ENCODE data around the gene TTF2.

Gene TTF2

GRCh38 chr1:117045644-117046043 is 14.5 kb upstream of the TTF2 start:
- no peak for DNase-seq (ENCODE audit: low spot score)

DNA sequence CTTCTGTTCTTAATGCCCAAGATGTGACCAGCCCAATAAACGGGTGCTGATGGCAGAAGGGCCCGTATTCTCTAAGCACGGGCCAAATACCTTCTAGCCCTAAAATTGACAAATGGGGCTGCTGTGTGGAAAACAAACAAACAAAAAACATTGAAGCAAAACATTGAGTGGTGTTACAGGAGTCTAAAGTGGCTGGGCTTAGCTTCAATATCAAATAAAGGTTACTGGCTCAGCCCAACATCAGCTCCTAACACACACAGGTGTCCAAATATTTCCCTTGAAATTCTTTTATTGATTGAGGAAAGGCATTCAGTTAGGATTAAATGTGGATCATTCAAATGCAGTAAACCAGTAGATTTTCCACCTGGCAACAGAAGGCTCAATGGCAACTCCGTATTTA is 13.3 kb upstream of the TTF2 start:
- DNase-seq (ENCODE audit: low spot score) = no peak

- DNase-seq (ENCODE audit: low spot score) = no peak
Measured at GRCh38 chr1:117047271-117047670, 12.9 kb upstream of the TTF2 start.

- no peak for DNase-seq (ENCODE audit: low spot score)
Measured at GRCh38 chr1:117049857-117050256, 10.3 kb upstream of the TTF2 start.

DNA sequence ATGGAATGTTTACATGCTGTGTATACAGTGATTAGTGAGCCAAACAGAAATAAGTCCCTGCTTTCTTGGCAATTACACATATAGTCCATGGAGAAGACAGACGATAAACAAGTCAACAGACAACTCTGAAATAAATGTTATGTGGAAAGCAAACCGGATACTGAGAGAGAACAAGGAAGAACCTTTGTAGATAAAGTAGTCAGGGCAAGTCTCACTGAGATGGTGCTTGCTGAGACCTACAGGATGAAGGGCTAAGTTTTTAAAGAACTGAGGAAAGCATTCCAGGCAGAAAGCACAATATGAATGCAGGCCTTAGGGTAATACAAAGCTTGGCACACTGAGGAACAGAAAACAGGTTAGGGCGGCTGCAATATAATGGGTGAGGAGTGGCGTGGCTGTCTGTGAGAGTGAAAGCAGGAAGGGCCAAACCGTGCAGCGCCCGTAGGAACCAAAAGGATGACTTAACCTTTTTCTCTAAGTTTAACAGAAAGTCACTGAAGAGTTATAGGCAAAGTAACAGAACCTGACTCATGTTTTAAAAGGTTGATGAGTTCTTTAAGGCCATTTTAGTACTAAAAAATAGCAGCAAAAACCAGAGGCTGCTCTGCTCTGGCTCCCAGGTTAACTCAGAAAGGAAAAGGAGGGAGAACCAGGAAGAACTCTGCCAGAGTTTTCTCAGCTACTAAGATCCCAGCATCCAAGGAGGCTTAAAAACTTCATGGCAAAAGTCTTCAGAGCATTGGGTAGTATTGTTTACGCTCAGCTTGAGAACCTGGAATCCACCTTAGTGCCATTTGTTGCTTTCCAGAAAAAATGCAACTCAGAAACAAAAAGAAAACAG is 8.7 kb upstream of the TTF2 start:
- no peak for DNase-seq (ENCODE audit: low spot score)

GRCh38 chr1:117054068-117054467 is 6.1 kb upstream of the TTF2 start:
- no peak for DNase-seq (ENCODE audit: low spot score)

DNA sequence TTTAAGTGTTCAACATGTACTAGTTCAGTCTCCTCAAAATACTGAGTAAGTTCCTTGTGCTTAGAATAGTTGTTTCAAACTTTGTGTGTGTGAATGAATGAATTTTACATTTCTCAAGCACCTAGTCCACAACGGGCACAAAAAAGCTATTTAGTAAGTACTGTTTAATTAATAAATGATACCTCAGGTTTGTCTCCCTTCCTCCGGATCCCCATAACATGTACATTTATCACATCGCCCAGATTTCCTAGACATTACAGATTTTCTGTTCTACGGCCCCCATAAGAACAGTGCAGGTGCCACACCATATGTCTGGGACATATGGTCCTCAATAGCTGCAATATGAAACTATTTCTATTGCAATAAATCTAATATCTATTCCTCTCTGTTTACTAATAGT is 1.3 kb upstream of the TTF2 start:
- DNase-seq (ENCODE audit: low spot score) = no peak

DNA sequence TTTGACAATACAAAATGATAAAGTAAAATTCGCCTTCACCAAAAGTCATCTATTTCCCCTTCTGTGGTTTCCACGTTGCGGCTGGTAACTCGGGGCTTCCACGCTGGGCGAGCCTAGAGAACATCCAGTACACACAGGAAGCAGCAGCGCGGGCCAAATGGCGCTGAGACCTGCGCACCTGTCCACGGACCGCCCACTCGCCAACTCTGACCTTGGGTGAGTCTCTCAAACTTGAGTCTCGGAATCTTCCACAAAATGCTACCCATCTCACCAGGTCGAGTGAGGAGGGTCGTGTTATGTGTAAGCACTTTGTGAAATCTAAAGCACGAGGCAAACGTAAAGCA is 820 bp upstream of the TTF2 start:
- DNase-seq (ENCODE audit: low spot score) = no peak

GRCh38 chr1:117060441-117061317 is 553 bp downstream of the TTF2 start:
- DNase-seq (ENCODE audit: low spot score) = peak; percentile 30

DNA sequence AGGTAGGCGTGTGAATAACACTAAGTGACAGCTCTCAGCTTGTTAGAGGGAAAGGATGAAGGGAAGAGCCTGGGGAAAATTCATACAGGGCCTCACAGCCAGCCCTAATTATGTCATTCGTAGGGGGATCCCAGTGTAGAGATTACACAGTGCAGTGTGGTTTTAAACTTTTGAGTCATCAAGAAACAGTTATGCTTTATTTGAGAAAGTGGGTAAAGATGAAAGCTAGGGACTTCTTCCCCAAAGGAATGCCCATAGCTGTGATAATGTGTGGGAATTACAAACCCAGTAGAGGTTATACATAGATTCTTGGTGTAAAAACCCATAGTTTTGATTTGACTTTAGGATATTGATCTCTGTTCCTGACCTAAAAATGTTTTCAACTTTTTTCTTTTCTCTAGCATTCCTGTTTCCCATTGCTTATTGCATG is 1.9 kb downstream of the TTF2 start:
- DNase-seq (ENCODE audit: low spot score) = no peak

GRCh38 chr1:117066367-117066766 is 6.2 kb downstream of the TTF2 start:
- DNase-seq (ENCODE audit: low spot score) = no peak

DNA sequence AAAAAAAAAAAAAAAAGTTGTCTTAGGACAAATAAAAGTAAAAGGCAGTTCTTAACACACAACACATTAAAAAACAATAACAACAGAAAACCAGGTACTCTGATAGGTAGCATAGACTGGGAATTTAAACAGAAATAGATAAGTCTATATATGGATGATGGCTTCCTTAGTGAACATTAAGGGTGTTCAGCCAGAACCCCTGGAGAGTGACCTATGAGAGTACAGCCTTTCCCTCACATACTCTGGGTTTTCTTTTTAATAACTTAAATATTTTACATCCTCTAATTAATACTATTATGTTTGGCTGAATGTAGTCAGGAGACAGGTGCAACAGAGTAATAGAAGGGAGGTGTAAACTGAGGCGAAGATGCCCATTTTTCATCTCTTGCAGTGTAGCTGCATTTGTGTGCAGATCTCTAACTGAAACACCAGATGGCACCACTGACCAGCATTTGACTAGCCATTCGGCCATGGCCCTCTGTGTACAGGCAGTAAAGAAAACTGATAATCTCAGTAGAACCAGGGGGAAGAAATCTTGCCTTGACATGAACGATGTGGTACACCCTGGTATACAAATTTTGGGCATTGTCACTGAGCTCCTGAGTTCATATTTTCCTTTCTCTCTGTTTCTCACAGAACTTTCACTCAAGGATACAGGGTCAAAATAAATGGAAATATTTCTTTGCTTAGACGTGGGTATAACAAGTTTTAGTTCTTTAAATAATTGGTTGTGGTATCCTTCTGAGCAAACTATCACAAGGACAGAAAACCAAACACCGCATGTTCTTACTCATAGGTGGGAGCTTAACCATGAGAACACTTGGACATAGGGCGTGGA is 7.6 kb downstream of the TTF2 start:
- DNase-seq (ENCODE audit: low spot score) = peak; percentile 50

GRCh38 chr1:117068580-117068979 is 8.5 kb downstream of the TTF2 start:
- no peak for DNase-seq (ENCODE audit: low spot score)

- DNase-seq (ENCODE audit: low spot score) = no peak
Measured at GRCh38 chr1:117069220-117069844, 9.2 kb downstream of the TTF2 start.

GRCh38 chr1:117070124-117070523 is 10.0 kb downstream of the TTF2 start:
- DNase-seq (ENCODE audit: low spot score) = no peak

GRCh38 chr1:117076648-117077047 is 16.5 kb downstream of the TTF2 start:
- no peak for DNase-seq (ENCODE audit: low spot score)

GRCh38 chr1:117077267-117077666 is 17.1 kb downstream of the TTF2 start:
- no peak for DNase-seq (ENCODE audit: low spot score)

GRCh38 chr1:117079737-117080136 is 19.6 kb downstream of the TTF2 start:
- DNase-seq (ENCODE audit: low spot score) = no peak

GRCh38 chr1:117084231-117084630 is 24.1 kb downstream of the TTF2 start:
- DNase-seq (ENCODE audit: low spot score) = no peak

GRCh38 chr1:117087686-117088085 is 27.6 kb downstream of the TTF2 start:
- no peak for DNase-seq (ENCODE audit: low spot score)

DNA sequence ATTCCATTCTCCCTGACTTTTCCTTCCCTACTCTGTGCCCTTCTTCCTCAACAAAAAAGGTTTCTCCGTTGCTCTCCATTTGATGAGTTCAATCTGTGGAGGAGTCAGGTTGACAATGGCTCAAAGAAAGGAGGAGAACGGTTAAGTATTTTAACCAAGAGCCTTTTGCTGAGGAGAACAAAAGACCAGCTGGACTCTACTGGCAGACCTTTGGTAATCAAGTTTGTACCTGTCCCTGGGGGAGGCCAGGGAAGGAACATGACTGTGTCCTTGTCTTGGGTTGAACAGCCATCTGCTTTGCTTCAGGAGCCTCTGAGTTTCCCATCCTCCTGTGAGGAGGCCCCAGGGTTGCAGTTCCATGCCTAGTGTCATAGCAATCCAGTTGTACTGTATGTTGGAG is 29.9 kb downstream of the TTF2 start:
- peak; percentile 59 for DNase-seq (ENCODE audit: low spot score)

Data from SK-N-DZ (cell line).